ENCODE measurements around the gene CBLB. TPM values are rescaled to one million over a fixed set of nuclear protein-coding genes. Genes with fewer than 3 reads are reported as not detected.

CBLB gene
- total and polyA plus RNA-seq, 9 of the 15 experiments (the other 6 are each of a cell fraction or from before 2014, with no cell fraction given), result 1.8 to 8.1 (median 5.3) TPM

- TF ChIP-seq ZHX1 (conservative IDR thresholded peaks at IDR 0.05; ENCODE audit: low read length) (no peak), CBX3 (IDR thresholded peaks at IDR 0.05; ENCODE audit: borderline replicate concordance in 1 of 2, low read length in 2 of 2) (no peak), TEAD4 (IDR thresholded peaks at IDR 0.05; ENCODE audit: low read length) (no peak), TEAD4 (CRISPR knock-in tag; IDR thresholded peaks at IDR 0.05; ENCODE audit: borderline replicate concordance) (no peak), POLR2AphosphoS5 (IDR thresholded peaks at IDR 0.05; ENCODE audit: control insufficient read depth, insufficient read depth, low read depth, low read length) (no peak), MCM7 (IDR thresholded peaks at IDR 0.05) (no peak), DIDO1 (tag; IDR thresholded peaks at IDR 0.05; ENCODE audit: low read depth) (no peak), FOXM1 (IDR thresholded peaks at IDR 0.05; ENCODE audit: low read depth) (no peak), FOXM1 (CRISPR knock-in tag; IDR thresholded peaks at IDR 0.05; ENCODE audit: low read depth) (no peak), ZC3H8 (IDR thresholded peaks at IDR 0.05) (no peak), GTF2F1 (IDR thresholded peaks at IDR 0.05; ENCODE audit: low read depth, low read length) (no peak)
Measured at GRCh38 chr3:105812194-105812586, 56.6 kb downstream of the CBLB start (continued).

Data from K562 (cell line).